NCI-H748 treated with DMSO at 0.1 percent for 48 hours (cell line): ENCODE results near the gene PTCH2.
"Not testable (repeated sequence)": the region's sequence is repeated elsewhere in the genome, so short reads cannot be mapped to it uniquely, and the experiment has no call there.

Source experiments
- DNase-seq: peaks from one replicate; lab custom pipeline; 2025; lab: John Stamatoyannopoulos, UW

PTCH2 gene

DNA sequence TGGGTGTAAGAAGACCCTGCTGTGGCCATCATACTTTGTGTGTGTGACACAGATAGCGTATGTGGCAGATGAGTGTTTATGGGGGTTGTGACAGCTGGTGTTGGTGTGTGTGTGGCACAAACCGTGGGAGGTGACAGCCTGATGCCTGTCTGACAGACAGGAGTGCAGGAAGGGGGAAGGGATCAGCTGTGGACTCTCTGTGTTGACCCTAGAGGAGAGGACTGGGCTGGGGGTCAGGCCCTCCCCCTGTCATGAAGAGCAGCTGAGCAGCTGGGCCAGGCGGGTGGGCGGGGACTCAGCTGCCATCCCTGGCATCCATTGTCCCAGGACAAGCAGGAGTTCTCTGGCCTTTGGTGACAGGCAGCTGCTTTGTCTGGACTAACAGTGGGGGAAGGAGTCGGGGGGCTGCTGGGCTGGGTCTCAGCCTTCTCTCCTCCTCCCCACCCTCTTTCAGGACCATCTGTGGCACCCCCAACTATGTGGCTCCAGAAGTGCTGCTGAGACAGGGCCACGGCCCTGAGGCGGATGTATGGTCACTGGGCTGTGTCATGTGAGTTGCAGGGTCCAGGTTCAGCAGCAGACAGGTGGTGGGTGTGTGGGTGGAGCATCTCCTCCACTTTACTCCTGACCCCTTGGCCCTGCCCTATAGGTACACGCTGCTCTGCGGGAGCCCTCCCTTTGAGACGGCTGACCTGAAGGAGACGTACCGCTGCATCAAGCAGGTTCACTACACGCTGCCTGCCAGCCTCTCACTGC is 40.6 kb downstream of the PTCH2 start:
- DNase-seq = no peak

DNA sequence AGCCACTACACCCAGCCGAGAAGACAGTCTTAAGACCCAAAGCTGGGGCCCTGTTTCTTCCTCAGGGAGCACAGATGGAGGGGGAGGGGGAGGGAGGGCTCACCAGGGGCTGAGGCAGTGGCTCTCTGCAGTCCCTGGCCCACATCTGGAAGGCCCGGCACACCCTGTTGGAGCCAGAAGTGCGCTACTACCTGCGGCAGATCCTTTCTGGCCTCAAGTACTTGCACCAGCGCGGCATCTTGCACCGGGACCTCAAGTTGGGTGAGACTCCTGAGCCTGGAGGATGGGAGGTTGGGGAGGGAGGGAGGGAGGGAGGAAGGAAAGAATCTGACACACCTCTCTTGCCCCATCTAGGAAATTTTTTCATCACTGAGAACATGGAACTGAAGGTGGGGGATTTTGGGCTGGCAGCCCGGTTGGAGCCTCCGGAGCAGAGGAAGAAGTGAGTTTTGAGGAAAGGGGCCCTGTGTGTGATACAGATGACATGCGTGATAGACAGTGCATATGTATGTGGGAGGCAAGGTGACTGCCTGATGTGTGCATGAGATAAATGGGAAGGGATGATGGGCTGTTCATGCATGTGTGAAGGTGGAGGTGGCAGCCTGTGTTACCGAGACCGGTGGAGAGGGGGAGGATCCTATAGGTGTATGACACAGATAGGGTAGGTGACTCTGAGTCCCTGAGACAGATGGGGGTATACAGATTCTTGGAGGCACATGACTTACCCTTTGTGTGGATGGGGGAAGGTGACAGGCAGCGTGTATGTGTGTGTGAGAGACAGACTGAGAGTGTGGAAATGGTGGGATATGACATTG is 41.4 kb downstream of the PTCH2 start:
- DNase-seq = no peak

GRCh38 chr1:44799770-44800584 is 43.1 kb downstream of the PTCH2 start, which contains the start of gene PLK3:
TSS of gene PLK3 (plus strand) at chr1:44800377. CDS start at chr1:44800464, 87 bp downstream.
- peak; percentile 95 for DNase-seq

- DNase-seq = peak; percentile 69
These were observed 44.3 kb downstream of the PTCH2 start for GRCh38 chr1:44798481-44799365.

DNA sequence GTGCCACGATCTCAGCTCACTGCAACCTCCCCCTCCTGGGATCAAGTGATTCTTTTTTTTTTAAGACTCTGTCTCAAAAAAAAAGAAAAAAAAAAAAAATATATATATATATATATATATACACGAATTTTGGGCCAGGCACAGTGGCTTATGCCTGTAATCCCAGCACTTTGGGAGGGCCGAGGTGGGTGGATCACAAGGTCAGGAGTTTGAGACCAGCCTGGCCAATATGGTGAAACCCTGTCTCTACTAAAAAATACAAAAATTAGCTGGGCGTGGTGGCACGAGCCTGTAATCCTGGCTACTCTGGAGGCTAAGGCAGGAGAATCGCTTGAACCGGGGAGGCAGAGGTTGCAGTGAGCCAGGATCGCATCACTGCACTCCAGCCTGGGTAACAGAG is 45.2 kb downstream of the PTCH2 start:
- DNase-seq = not testable (repeated sequence)

GRCh38 chr1:44792736-44793502 is 50.1 kb downstream of the PTCH2 start:
- DNase-seq = no peak

DNA sequence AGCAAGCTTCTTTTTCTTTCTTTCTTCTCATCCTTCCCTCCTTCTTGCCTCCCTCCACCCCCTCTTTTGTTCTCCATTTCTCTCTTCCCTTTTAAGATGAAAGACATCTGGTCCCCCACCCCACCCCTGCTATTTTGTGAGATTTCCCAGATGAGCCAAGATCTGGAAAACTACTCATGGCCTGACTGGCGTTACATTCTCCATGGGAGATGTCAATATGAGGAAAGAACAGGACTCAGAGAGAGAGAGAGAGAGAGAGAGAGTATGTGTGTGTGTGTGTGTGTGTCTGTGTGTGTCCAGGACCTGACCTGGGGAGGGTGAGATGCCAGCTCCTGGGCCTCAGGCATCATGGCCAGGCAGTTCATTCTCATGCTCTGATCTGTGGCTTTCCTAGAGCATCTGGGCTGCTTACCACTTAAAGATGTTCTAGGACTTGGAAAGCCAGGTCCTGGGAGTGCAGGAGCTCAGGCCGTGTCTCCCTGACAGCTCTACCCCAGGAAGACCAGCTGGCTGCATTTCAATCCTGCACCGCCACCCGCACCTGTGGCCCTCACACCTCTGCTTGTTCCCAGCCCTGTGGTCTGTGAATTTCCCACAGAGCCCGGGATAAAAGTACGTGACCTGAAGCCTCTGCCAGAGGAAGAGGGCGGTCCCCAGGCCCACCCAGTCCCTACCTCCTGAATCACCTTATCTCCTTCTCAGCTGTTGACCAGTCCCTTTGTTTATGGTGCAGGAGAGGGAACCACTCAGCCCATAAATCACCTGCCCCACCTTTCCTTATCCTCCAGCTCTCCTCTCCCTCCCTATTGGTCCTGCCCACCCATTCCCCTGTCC is 51.9 kb downstream of the PTCH2 start:
- no peak for DNase-seq

DNA sequence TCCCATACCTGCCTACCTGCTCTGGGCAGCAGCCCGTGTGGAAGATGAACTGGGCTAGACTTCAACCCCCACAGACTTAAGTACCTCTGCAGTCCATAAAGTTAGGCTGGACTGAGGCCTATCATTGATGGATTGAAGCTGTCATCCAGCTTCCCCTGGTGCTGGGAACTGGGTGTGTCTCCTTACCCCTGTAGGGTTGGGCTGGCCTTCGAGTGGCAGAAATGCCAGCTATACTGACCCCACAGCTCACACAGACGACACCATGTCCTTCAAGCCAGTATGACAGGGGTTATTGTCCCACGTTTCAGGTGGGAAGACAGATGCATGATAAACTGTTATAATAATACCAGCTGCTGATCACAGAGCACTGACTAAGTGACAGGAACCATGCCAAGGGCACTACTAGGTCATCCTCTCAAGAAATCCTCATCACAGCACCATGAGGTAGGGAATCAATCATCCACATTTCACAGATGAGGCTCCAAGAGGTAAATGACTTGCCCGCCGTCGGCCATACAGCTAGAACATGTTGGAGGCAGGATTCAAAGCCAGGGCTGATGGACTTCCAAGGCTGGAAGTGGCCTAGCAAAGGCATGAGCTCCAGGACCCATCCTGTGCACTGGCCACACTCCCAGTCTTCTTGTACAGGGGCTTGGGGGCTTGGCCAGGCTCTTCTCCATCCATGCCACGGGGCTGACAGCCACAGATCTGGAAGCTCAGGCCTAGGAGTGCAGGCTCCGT is 54.8 kb downstream of the PTCH2 start, which contains the start of gene BEST4:
BEST4 (minus strand) TSS at position 51 of the 741 bp plus-strand sequence. CDS start 465 bp downstream, outside the sequence.
- no peak for DNase-seq

DNA sequence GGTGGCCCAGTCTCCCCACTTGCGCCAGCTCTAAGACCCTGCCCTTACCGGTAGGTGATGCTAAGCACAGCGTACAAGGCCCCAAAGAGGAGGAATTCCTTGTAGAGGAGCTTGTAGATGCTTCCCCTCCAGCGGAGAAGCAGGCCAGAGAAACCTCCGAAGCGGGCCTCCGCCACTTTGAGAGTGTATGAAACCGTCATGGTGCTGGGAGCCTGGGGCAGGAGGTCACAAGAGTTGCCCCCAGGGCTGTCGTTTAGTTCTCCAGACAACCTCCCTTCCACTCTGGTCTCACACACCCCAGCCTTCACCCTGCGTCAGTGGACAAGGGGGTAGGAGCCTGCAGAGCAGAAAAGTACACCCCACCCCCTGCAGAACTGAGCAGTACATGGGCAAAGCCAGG is 55.5 kb downstream of the PTCH2 start:
- DNase-seq = no peak

DNA sequence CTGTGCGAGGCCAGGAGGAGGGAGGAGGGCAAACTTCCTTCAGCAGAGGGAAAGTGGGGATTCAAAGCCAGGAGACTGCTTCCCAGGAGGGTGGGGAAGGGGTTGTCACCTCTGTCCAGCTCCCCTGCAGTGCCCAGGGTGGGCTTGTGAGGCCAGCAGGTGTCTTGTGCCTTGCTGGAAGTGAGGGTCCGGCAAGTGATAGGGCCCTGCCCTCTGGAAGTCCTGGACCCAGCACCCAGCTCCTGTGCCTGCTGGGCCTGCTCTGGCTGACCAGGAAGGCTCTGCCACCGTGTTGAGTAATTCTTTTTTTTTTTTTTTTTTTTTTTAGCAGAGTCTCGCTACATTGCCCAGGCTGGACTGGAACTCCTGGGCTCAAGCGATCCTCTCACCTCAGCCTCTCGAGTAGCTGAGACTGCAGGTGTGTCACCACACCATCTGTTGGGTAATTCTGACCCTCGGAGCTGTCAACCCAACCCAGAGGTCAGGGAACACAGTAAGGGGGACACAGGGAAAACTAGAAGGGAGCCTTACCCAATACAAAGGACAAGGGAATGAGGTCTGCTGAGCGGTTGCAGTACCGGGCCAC is 56.1 kb downstream of the PTCH2 start:
- no peak for DNase-seq

DNA sequence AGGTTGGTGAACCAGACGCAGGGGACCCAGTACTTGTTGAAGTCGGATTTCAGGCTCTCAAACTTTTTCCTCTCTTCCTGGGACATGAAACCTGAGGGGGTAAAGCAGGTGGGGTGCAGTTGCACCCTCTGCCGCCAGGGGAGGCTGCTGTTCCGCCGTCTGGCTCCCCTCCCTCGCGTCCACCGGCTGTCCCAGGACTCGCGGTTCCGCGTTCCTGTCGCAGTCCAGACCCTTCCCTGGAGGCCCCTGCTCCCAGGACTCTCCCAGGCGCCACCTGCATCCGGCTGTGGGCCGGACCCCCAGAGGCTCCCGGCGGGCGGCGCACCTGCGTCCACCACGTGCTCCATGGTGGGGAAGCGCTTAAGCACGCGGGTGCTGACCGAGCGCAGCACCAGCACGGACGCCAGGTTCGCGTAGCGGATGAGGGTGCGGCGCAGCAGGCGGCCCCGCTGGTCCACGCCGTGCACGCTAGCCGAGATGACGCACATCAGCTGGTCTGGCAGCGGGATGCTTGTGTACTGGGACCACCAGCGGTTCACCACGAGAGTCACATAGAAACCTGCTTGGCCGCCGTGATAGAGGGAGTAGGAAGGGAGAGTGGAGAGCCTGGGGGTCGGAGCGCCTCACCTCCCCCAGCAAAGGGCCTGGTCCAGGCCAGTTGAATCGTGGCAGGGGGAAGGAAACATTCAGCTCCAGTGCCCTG is 56.8 kb downstream of the PTCH2 start:
- no peak for DNase-seq

GRCh38 chr1:44785501-44786137 is 57.4 kb downstream of the PTCH2 start:
- no peak for DNase-seq

- DNase-seq = no peak
These were observed 58.0 kb downstream of the PTCH2 start for GRCh38 chr1:44785029-44785380.

- no peak for DNase-seq
These were observed 58.7 kb downstream of the PTCH2 start for GRCh38 chr1:44784094-44785028.

DNA sequence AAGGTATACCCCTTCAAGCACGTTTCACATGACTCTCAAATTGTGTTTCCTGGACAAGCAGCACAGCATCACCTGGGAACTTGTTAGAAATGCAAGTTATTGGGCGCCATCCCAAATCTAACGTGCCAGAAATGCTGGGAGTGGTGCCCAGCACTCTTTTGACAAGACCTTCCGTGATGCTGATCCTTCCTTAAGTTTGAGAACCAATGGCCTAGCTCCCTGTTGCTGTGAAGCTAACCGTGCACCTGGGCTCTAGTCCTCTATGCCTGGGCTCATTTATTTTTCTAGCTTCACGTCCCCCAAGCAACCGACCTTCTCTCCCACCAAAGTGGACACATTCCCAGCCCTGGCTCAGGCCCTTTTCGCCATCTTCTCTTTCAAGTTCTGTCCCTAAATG is 59.4 kb downstream of the PTCH2 start:
- no peak for DNase-seq

- no peak for DNase-seq
These were observed 62.4 kb downstream of the PTCH2 start for GRCh38 chr1:44780583-44781121.
